Mesothelial cell of epicardium (in vitro differentiated cells): ENCODE measurements around the gene DNAI7. TPM values are rescaled to one million over a fixed set of nuclear protein-coding genes. Genes with fewer than 3 reads are reported as not detected.

Source experiments
- DNase-seq, 2 experiments: peaks; one replicate each; pipeline ENCODE4 v3.0.0; 2021; ENCODE audit warnings: low spot score in 2 of 2; ENCODE audit not compliant: unreplicated experiment in 2 of 2
- H3K27ac Mint-ChIP-seq: 2 replicates; pipeline ENCODE4 v1.8.0; 2021; ENCODE audit warnings: mixed read lengths
- H3K27me3 Mint-ChIP-seq: 2 replicates; pipeline ENCODE4 v1.8.0; 2021; ENCODE audit warnings: low read depth, mixed read lengths
- H3K36me3 Mint-ChIP-seq: 2 replicates; pipeline ENCODE4 v1.8.0; 2021; ENCODE audit warnings: mixed read lengths
- H3K4me1 Mint-ChIP-seq: 2 replicates; pipeline ENCODE4 v1.8.0; 2021; ENCODE audit warnings: mixed read lengths
- H3K4me3 Mint-ChIP-seq: 2 replicates; pipeline ENCODE4 v1.8.0; 2021; ENCODE audit warnings: mild to moderate bottlenecking, moderate library complexity, mixed read lengths
- H3K9me3 Mint-ChIP-seq: 2 replicates; pipeline ENCODE4 v1.8.0; 2021; ENCODE audit warnings: mixed read lengths
- total RNA-seq: library from RNA; stranded (reverse); gene quantifications from 3 replicates; pipeline ENCODE4 v1.2.1, GENCODE V29; 2021
- TF ChIP-seq, protein P1 (sequence below): fragments of 200-600 bp; sonication (generic); IDR thresholded peaks from one replicate; pipeline ENCODE4 v1.5.0; 2021; ENCODE audit warnings: antibody characterized with exemption; ENCODE audit not compliant: unreplicated experiment

Gene DNAI7
- total RNA-seq, 1 donor from 2014 or later = 1.5 TPM

DNA sequence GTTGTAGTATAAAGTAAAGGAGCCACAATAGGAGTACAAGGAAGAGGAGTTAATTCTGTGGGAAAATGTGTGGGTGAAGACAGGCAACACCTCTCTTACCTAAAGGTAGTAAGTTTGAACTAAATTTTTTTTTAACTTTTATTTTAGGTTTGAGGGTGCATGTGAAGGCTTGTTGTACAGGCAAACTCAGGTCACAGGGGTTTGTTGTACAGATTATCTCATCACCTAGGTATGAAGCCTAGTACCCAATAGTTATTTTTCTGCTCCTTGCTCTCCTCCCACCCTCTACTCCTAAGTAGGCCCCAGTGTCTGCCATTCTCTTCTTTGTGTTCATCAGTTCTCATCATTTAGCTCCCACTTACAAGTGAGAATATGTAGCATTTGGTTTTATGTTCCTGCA is 70.5 kb downstream of the DNAI7 start:
- no peak overlapping the region for H3K4me3 Mint-ChIP-seq
- H3K36me3 Mint-ChIP-seq = no peaks in the 10 kb centered on the region
- TF ChIP-seq, protein P1, sequence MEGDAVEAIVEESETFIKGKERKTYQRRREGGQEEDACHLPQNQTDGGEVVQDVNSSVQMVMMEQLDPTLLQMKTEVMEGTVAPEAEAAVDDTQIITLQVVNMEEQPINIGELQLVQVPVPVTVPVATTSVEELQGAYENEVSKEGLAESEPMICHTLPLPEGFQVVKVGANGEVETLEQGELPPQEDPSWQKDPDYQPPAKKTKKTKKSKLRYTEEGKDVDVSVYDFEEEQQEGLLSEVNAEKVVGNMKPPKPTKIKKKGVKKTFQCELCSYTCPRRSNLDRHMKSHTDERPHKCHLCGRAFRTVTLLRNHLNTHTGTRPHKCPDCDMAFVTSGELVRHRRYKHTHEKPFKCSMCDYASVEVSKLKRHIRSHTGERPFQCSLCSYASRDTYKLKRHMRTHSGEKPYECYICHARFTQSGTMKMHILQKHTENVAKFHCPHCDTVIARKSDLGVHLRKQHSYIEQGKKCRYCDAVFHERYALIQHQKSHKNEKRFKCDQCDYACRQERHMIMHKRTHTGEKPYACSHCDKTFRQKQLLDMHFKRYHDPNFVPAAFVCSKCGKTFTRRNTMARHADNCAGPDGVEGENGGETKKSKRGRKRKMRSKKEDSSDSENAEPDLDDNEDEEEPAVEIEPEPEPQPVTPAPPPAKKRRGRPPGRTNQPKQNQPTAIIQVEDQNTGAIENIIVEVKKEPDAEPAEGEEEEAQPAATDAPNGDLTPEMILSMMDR = no peak

GRCh38 chr12:25123126-25123525 is 71.8 kb downstream of the DNAI7 start:
- no peak for DNase-seq
- TF ChIP-seq, protein P1 = no peak
- Mint-ChIP-seq H3K27ac (no peak overlapping the region), H3K9me3 (peaks cover 10% of the 10 kb centered on the region), H3K36me3 (no peaks in the 10 kb centered on the region), H3K4me1 (no peaks in the 10 kb centered on the region), H3K4me3 (no peak overlapping the region), H3K27me3 (no peaks in the 10 kb centered on the region)

More for the DNA sequence above, 70.5 kb downstream of the DNAI7 start:
- Mint-ChIP-seq H3K27ac (no peak overlapping the region), H3K27me3 (no peaks in the 10 kb centered on the region), H3K4me1 (no peaks in the 10 kb centered on the region), H3K9me3 (peaks cover 10% of the 10 kb centered on the region)
- no peak for DNase-seq

- no peaks in the 10 kb centered on the region for H3K27me3 Mint-ChIP-seq
- H3K27ac Mint-ChIP-seq = no peak overlapping the region
- TF ChIP-seq, protein P1 = no peak
- no peak overlapping the region for H3K4me3 Mint-ChIP-seq
- no peak for DNase-seq
- no peaks in the 10 kb centered on the region for H3K4me1 Mint-ChIP-seq
- H3K36me3 Mint-ChIP-seq = no peaks in the 10 kb centered on the region
- peaks cover 10% of the 10 kb centered on the region for H3K9me3 Mint-ChIP-seq
These were observed 73.0 kb downstream of the DNAI7 start for GRCh38 chr12:25121916-25122315.

- peaks cover 9% of the 10 kb centered on the region for H3K9me3 Mint-ChIP-seq
- no peaks in the 10 kb centered on the region for H3K27me3 Mint-ChIP-seq
- no peaks in the 10 kb centered on the region for H3K4me1 Mint-ChIP-seq
- TF ChIP-seq, protein P1 = no peak
- no peak overlapping the region for H3K4me3 Mint-ChIP-seq
- no peak for DNase-seq
- no peaks in the 10 kb centered on the region for H3K36me3 Mint-ChIP-seq
- H3K27ac Mint-ChIP-seq = no peak overlapping the region
These were observed 73.8 kb downstream of the DNAI7 start for GRCh38 chr12:25121110-25121509.

GRCh38 chr12:25119020-25119419 is 75.9 kb downstream of the DNAI7 start:
- Mint-ChIP-seq H3K4me1 (no peaks in the 10 kb centered on the region), H3K27me3 (no peaks in the 10 kb centered on the region), H3K36me3 (no peaks in the 10 kb centered on the region), H3K27ac (no peak overlapping the region), H3K9me3 (no peaks in the 10 kb centered on the region), H3K4me3 (no peak overlapping the region)
- no peak for DNase-seq
- TF ChIP-seq, protein P1 = no peak

- H3K4me3 Mint-ChIP-seq = no peak overlapping the region
- H3K36me3 Mint-ChIP-seq = no peaks in the 10 kb centered on the region
- TF ChIP-seq, protein P1 = no peak
- no peaks in the 10 kb centered on the region for H3K27me3 Mint-ChIP-seq
- no peaks in the 10 kb centered on the region for H3K9me3 Mint-ChIP-seq
- no peaks in the 10 kb centered on the region for H3K4me1 Mint-ChIP-seq
- H3K27ac Mint-ChIP-seq = no peak overlapping the region
- no peak for DNase-seq
These were observed 79.3 kb downstream of the DNAI7 start for GRCh38 chr12:25115677-25116076.
